Caki2 (cell line): ENCODE data around the gene LPP. TPM values are rescaled to one million over a fixed set of nuclear protein-coding genes. Genes with fewer than 3 reads are reported as not detected.
A peak's percentile ranks its signal among the peaks of the same experiment; 100 is the strongest.

Source experiments
- DNase-seq: peaks from one replicate; pipeline ENCODE4 v3.0.0-alpha.2; 2015; ENCODE audit warnings: low read depth
- in situ Hi-C: cut with HindIII; loops from 2 replicates; pipeline ENCODE4 v1.10.0; 2016; ENCODE audit warnings: low sequenced_read_pairs, low pct_unique_long_range_greater_than_20kb, mixed read lengths
- total RNA-seq: library from RNA; depleted of rRNA; stranded (reverse); fragments of >200 nt; shearing (Covaris generic); gene quantifications from 2 replicates; pipeline ENCODE4 v1.2.3, GENCODE V29; 2014; ENCODE audit warnings: low replicate concordance

The LPP gene
- total RNA-seq, 1 experiment from 2014 or later, result 9.2 TPM

DNA sequence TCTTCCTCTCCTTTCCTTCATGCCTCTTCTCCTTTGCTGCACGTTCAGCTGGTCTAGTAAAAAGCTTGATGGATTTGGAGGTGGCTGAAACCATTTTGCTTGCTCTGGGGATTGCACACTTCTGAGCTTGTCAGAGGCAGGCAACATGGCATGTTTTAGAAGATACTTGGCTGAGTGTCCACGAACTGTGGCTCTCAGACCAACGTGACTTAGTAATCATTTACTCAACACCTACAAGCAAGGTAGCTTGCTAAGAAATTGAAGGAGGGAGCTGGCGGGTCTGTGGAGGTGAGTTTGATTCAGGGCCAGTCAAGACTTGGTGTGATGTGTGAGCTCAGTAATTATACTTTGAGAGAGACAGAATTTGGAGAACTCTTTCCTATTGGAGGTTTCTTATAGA lies 196.0 kb downstream of the LPP start:
- DNase-seq, result peak; percentile 10
- in situ Hi-C loops, result no loop called here

DNA sequence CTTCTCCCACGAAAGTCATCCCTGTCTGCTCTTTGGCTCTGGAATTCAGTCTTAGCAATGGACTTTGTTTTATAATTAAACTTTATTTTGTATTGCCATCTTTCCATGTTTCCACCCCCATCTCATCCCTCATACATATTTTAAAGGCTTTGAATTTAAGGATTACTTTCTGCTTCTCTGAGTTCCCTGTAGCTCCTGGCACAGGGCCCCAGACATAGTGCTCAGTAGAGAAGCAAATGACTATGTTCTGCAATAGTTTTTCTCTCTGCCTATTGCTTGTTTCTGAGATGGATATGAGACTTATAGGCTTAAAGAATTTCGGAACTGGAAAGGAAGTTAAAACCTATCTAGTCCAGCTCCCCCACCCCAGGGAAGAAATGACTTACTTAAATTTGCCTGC lies 197.0 kb downstream of the LPP start:
- in situ Hi-C loops, result no loop called here
- DNase-seq, result no peak

DNA sequence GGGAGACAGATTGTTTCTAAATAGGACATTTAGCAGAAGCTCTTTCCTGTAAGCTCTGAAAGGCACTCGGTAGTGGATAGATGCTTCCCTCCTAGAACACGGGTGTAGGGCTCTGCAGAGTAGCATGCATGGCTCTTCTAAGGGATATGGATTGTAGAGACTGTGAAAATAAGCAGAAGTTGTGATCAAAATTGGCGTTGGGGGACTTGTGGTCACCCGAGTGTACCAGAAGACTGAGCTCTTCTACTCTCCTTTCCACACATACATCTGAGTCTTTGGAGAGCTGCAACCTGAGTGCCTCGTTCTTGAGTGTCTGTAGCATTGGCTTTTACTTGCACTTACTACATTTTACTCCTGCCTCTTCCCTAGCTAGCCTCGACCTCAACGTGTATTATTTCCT lies 197.7 kb downstream of the LPP start:
- in situ Hi-C loops, result no loop called here

GRCh38 chr3:188352196-188352927 lies 198.4 kb downstream of the LPP start:
- no peak for DNase-seq
- in situ Hi-C loops, result no loop called here

More for the DNA sequence above, 197.7 kb downstream of the LPP start:
- no peak for DNase-seq

GRCh38 chr3:188353426-188353825 lies 199.5 kb downstream of the LPP start:
- no peak for DNase-seq
- in situ Hi-C loops, result no loop called here

DNA sequence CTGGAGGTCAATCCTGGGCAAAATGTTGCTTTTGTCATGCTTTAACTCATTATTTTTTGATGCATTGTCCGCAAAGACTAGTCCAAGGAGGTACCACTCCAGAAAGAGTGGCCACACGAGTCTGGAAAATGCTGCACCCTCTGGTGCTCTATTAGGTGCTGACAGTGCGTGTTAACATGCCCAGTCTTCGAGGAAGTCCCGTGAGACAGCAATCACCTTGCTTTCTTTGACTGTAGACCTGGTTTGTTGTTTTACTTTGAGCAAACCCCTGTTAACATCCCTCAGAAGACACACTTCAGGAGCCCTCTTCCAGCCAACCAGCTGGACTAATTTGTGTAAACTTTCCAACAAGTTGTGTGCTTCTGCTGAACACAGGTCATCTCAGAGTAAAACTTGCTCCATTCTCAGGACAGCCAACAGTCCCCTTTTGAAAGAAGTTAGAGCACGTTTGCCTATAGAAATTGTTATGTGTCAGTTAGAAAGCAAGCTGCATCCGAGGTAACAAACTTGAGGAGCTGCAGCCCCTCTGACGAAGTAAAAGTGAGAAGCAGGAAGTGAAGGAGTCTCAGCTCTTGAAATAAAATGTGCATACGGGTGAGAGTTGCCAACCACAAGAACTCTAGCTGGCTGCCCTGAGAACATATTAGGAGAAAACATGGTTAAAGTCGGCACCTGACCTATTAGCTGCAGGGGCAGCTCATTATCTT lies 205.0 kb downstream of the LPP start:
- DNase-seq, result no peak
- in situ Hi-C loops, result no loop called here

DNA sequence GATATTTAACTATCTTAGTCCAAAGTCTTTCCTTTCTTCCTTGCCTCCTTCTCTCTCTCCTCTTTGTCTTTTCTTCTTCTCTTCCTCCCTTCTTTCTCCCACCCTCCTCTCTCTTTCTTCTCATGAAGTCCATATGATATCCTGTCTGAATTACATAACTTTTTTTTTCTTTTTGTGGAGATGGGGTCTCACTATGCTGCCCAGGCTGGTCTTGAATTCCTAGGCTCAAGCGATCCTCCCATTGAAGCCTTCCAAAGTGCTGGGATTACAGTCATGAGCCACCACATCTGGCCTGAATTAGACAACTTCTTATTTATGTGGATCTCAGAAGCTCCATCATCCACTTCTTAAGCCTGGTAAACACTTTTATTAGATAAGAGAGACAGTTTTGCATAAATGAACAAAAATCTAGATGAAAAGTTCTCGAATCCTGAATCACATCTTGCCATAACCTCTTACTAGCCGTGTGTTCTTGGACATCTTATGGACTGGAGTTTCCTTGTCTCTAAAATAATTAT lies 206.5 kb downstream of the LPP start:
- in situ Hi-C loops, result no loop called here
- no peak for DNase-seq

DNA sequence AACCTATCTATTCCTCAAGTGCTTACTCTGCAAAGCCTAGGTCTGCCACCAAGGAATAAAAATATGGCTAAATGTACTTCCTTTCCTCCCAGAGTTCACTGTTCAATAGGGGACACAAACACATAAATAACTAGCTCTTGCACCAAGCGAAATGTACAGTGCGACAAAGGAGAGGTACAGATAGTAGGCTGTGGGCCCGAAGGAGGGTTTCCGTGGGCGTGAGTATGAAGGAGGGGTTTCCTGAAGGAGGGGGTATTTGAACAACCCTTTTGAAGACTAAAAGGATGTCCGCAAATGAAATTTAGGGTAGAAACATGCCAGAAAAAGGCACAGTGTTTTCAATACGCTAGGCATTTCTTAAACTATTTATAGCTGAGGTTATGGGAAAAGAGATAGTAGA lies 207.9 kb downstream of the LPP start:
- in situ Hi-C loops, result no loop called here
- no peak for DNase-seq

DNA sequence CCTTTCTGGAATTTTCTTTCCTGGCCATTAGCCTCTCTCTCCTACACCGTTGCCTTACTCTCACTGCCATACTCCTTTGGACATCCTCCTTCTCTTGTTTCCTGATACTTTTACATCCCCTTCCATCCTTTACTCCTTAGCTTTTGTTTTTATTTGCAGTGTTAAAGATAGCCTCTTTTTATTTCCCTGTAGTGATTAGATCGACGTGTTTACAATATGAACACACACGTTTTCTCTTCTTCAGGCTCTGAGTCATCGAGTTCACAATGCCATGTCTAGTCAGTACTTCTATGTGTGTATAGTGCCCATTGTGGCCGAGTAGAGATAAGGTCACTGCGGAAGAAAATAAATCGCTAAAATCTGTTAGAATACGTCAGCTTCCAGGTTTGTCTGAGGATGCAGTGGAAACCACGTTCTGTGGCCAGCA lies 208.5 kb downstream of the LPP start:
- in situ Hi-C loops, result no loop called here
- DNase-seq, result peak; percentile 86

DNA sequence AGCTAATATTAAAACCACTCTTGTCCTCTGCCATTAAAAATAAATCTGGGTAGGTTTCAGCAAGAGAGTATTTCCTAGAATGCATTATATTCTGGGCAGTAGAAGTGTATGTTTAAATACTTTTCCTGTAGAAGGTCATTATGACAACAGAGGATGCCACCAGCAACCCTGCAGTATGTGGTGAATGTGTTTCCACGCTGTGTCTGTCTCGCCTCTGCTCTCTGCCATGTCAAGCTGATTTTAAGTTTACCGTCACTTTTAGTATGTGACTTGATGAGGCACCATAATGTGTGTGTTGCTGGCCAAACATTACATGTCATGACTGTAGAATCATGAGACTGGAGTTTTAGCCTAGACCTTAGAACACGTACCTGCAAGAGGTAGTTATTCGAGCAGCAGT lies 211.2 kb downstream of the LPP start:
- in situ Hi-C loops, result no loop called here
- DNase-seq, result no peak

DNA sequence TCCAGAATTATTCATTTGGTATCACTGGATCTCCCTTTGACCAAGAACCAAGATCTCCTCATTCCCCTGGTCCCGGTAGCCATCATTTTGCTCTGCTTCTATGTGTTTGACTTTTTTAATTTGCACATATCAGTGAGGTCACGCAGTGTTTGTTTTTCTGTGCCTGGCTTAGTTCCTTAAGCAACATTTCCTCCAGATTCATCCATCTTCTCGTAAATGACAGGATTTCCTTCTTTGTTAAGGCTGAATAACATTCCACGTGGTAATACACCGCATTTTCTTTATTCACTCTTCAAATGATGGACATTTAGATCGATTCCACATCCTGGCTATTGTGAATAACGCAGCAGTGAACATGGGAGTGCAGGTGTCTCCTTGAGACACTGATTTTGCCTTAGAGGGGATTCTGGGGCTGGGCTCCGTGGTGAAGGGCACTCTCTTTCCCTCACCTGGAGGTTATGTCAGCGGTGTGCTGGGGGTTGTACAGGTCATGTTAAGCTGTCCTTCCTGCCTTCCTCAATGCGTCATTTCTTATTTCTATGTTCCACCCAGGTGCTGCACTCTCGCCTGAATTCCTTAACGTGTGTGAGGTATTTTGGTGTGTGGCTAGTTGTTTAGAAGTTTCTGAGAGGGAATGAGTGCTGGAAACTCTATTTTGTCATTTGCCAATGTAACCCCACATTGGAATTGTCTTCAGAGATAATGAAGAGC lies 212.2 kb downstream of the LPP start:
- peak; percentile 17 for DNase-seq
- in situ Hi-C loops, result no loop called here

DNA sequence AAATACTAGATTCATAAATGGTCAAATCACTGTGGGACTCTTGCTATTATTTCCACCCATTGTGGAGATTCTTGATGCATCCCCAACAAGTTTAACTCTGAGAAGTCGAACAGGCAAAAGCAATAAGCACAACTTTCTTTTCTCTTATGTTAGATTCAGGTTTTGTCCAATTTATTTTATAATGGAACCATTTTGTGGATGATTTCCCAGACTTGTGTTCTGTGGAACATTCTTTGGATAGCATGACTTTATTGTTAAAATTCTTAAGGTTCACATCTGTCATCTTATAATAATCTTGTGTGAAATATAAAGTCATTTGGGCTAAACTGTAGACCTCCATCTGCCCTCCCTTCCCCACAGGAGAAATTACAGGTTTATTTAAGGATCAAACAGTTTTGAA lies 213.7 kb downstream of the LPP start:
- DNase-seq, result no peak

DNA sequence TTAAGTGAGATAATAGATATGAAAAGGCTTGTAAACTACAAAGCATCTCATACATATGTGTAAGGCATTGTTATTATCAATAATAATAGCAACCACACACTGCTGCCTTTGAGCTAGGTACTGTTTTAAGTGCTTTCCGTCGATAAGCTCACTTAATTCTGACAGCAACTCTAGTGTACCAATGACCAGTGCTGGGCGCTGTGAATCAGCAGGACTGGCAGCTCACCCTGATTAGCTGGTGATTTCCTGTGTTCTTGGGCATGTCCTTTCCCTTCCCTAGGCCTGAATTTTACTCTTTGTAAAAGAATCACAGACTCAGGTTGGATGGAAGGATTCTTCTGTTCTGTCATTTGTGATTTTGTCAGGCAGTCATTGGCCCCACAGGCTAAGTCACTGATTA lies 215.6 kb downstream of the LPP start:
- DNase-seq, result no peak
- in situ Hi-C loops, result no loop called here

More for the DNA sequence above, 213.7 kb downstream of the LPP start:
- in situ Hi-C loops, result no loop called here

GRCh38 chr3:188370081-188370830 lies 216.3 kb downstream of the LPP start:
- no peak for DNase-seq
- in situ Hi-C loops, result no loop called here

DNA sequence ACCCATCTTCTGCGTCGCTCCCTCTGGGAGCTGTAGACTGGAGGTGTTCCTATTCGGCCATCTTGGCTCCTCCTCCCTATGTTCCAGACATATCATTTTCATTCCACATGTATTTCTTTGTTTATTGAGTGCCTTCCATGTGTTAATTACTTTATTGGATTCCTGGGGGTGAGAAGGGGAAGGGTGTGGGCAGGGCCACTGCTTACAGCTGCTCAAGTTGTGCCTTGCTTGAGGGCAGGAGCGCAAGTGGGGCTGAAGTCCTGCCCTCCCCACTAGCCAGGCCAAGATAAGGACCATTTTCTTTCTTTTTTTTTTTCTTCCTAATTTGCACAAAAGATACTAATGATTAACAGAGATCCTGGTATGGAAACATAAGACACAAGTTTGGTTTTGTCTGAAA lies 224.8 kb downstream of the LPP start:
- DNase-seq, result no peak
- in situ Hi-C loops, result no loop called here

GRCh38 chr3:188380252-188380651 lies 226.3 kb downstream of the LPP start:
- in situ Hi-C loops, result no loop called here
- DNase-seq, result no peak

DNA sequence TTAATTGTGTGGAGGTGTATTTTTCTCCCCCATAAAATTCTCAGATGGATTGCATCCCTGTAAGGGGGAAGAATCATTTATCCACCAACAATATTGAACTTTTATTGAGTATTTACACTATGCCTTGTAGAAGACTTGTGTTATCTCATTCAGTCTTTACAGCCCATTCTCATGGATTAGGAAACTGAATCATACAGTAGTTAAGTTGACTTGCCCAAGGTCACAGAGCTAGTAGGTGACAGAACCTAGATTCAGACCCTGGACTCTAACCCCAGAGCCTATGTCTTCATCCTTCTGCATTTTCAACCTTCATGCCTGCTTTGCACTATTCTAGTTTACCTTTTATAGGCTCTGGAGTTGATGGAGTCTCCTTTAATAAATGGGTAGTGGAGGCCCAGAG lies 226.8 kb downstream of the LPP start:
- in situ Hi-C loops, result no loop called here
- DNase-seq, result no peak

GRCh38 chr3:188383748-188384147 lies 229.8 kb downstream of the LPP start:
- DNase-seq, result no peak
- in situ Hi-C loops, result no loop called here
